Activated naive CD4-positive, alpha-beta T cell treated with anti-CD3 and anti-CD28 coated beads, Interleukin-2, amount 50 U/mL, for 24 hours (primary cell): ENCODE measurements around the gene ROR1.

Source experiments
- H3K27ac Mint-ChIP-seq: one replicate; pipeline ENCODE4 v1.8.0; 2021; ENCODE audit warnings: mild to moderate bottlenecking, mixed read lengths
- H3K27me3 Mint-ChIP-seq: one replicate; pipeline ENCODE4 v1.8.0; 2021; ENCODE audit warnings: mixed read lengths
- H3K36me3 Mint-ChIP-seq: one replicate; pipeline ENCODE4 v1.8.0; 2021; ENCODE audit warnings: mixed read lengths
- H3K4me1 Mint-ChIP-seq: one replicate; pipeline ENCODE4 v1.8.0; 2021; ENCODE audit warnings: mixed read lengths
- H3K4me3 Mint-ChIP-seq: one replicate; pipeline ENCODE4 v1.8.0; 2021; ENCODE audit warnings: mild to moderate bottlenecking, mixed read lengths
- H3K9me3 Mint-ChIP-seq: one replicate; pipeline ENCODE4 v1.8.0; 2021; ENCODE audit warnings: mixed read lengths

Gene ROR1

DNA sequence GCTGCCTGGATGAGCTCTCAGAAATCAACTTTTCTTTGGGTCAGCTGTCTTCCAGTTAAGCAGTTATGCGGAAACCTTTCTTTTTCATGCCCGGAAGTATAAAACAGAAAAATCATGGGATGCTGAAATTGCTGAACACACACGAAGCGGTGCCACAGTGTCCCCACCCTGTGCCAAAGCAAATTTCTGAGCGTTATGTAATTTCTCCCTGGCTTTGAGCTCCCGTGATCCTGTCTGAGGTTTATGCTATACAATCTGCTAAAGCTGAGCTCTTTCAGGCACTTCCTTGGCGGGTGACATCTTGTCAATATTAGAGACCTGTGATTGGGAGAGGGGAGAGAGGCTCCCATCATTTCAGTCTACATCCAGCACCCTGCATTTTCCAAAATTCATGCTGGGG, 201.7 kb downstream of the ROR1 start:
- H3K27me3 Mint-ChIP-seq = peaks cover 6% of the 10 kb centered on the region
- no peaks in the 10 kb centered on the region for H3K4me1 Mint-ChIP-seq
- no peak overlapping the region for H3K4me3 Mint-ChIP-seq
- H3K36me3 Mint-ChIP-seq = no peaks in the 10 kb centered on the region
- no peaks in the 10 kb centered on the region for H3K9me3 Mint-ChIP-seq
- H3K27ac Mint-ChIP-seq = no peak overlapping the region

DNA sequence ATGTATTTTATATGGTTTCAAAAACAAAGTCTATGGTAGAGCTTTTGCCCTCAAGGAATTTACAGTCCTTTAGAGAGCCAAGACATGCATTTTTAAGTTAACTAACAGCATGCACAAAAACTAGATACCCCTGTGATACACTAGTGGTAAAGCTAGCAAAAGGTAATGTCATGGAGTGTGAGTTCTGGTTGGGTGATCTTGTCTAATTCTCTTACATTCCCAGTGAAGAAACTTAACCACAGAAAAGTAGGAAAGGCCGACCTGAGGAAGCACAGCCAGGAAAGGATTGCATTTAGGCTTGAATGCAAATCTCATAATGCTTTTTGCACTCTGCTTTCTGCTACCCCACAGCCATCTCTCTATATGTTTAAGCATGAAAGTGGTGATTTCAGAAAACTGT, 202.2 kb downstream of the ROR1 start:
- Mint-ChIP-seq H3K27me3 (peaks cover 6% of the 10 kb centered on the region), H3K4me3 (no peak overlapping the region), H3K4me1 (no peaks in the 10 kb centered on the region), H3K27ac (no peak overlapping the region), H3K9me3 (no peaks in the 10 kb centered on the region), H3K36me3 (no peaks in the 10 kb centered on the region)

DNA sequence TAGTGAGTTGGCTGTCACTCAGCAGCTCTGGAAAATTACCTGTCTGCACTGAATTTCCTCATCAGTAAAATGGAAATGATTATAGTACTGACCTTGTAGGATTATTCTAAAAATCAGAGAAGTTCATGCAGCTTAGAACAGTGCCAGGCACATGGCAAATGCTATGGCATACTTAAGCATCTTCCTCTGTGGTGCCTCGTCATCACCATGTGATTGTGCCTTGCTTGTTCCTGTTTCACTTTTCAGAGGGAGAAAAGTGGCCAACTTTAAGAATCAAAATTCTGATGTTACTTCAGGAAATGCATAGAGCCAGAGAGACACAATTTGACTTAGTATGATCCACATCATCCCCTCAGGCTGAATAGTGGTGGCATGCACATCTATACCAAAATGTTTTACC, 203.6 kb downstream of the ROR1 start:
- Mint-ChIP-seq H3K27me3 (peaks cover 6% of the 10 kb centered on the region), H3K4me1 (no peaks in the 10 kb centered on the region), H3K27ac (no peak overlapping the region), H3K36me3 (no peaks in the 10 kb centered on the region), H3K4me3 (no peak overlapping the region), H3K9me3 (no peaks in the 10 kb centered on the region)

DNA sequence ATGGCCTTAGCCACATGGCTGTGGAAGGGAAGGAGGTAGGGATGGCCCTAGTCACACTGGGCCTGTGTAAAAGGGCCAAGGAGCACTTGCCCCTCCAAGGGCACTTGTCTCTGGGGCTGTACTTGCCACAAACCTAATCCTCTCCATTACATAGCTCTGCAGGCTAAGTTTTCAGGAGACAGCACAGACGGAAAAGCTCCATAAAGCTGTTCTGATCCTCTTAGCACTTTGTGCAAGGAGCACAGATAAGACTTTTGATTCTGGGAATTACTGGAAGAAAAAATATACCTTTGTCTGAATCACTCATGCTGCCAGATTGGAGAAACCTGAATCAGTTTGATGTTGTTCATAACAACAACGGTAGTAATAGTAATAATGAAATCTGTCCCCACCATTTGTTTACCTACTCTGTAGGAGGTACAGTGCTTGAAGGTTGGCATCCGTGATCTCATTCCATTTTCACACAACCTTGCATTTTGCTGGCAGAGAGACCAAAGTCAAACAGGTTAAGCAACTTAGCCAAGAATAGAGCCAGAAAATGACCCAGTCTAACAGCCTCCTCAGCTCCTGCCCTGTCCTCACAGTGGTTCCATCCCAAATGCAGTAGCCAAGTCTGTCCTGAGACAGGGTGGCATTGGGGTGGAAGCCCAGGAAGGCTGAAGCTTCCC, 207.1 kb downstream of the ROR1 start:
- no peak overlapping the region for H3K27ac Mint-ChIP-seq
- H3K9me3 Mint-ChIP-seq = no peaks in the 10 kb centered on the region
- H3K36me3 Mint-ChIP-seq = no peaks in the 10 kb centered on the region
- H3K4me1 Mint-ChIP-seq = no peaks in the 10 kb centered on the region
- H3K4me3 Mint-ChIP-seq = no peak overlapping the region
- peaks cover 5% of the 10 kb centered on the region for H3K27me3 Mint-ChIP-seq

GRCh38 chr1:63981408-63981773, 207.6 kb downstream of the ROR1 start:
- Mint-ChIP-seq H3K9me3 (no peaks in the 10 kb centered on the region), H3K4me3 (no peak overlapping the region), H3K27ac (no peak overlapping the region)

GRCh38 chr1:63982201-63982600, 208.4 kb downstream of the ROR1 start:
- Mint-ChIP-seq H3K9me3 (no peaks in the 10 kb centered on the region), H3K4me1 (no peaks in the 10 kb centered on the region), H3K27ac (no peak overlapping the region), H3K27me3 (peaks cover 2% of the 10 kb centered on the region), H3K36me3 (no peaks in the 10 kb centered on the region), H3K4me3 (no peak overlapping the region)

More at GRCh38 chr1:63981408-63981773, 207.6 kb downstream of the ROR1 start:
- no peaks in the 10 kb centered on the region for H3K4me1 Mint-ChIP-seq
- H3K27me3 Mint-ChIP-seq = peaks cover 5% of the 10 kb centered on the region
- H3K36me3 Mint-ChIP-seq = no peaks in the 10 kb centered on the region

- H3K36me3 Mint-ChIP-seq = no peaks in the 10 kb centered on the region
- no peaks in the 10 kb centered on the region for H3K4me1 Mint-ChIP-seq
- H3K27me3 Mint-ChIP-seq = peaks cover 1% of the 10 kb centered on the region
- no peaks in the 10 kb centered on the region for H3K9me3 Mint-ChIP-seq
- H3K4me3 Mint-ChIP-seq = no peak overlapping the region
- H3K27ac Mint-ChIP-seq = no peak overlapping the region
These were observed 209.8 kb downstream of the ROR1 start for GRCh38 chr1:63983391-63984256.

- no peaks in the 10 kb centered on the region for H3K4me1 Mint-ChIP-seq
- H3K4me3 Mint-ChIP-seq = no peak overlapping the region
- peaks cover 2% of the 10 kb centered on the region for H3K27me3 Mint-ChIP-seq
- no peak overlapping the region for H3K27ac Mint-ChIP-seq
- no peaks in the 10 kb centered on the region for H3K9me3 Mint-ChIP-seq
- no peaks in the 10 kb centered on the region for H3K36me3 Mint-ChIP-seq
These were observed 210.6 kb downstream of the ROR1 start for GRCh38 chr1:63984257-63984929.

- no peak overlapping the region for H3K4me3 Mint-ChIP-seq
- peaks cover 4% of the 10 kb centered on the region for H3K27me3 Mint-ChIP-seq
- H3K4me1 Mint-ChIP-seq = no peaks in the 10 kb centered on the region
- H3K36me3 Mint-ChIP-seq = no peaks in the 10 kb centered on the region
- H3K9me3 Mint-ChIP-seq = no peaks in the 10 kb centered on the region
- no peak overlapping the region for H3K27ac Mint-ChIP-seq
These were observed 211.1 kb downstream of the ROR1 start for GRCh38 chr1:63984930-63985290.

GRCh38 chr1:63987014-63987627, 213.3 kb downstream of the ROR1 start:
- Mint-ChIP-seq H3K27ac (no peak overlapping the region), H3K27me3 (peaks cover 4% of the 10 kb centered on the region), H3K4me3 (no peak overlapping the region), H3K4me1 (no peaks in the 10 kb centered on the region), H3K36me3 (no peaks in the 10 kb centered on the region), H3K9me3 (no peaks in the 10 kb centered on the region)

GRCh38 chr1:63987628-63988024, 213.8 kb downstream of the ROR1 start:
- no peaks in the 10 kb centered on the region for H3K36me3 Mint-ChIP-seq
- no peak overlapping the region for H3K27ac Mint-ChIP-seq
- H3K4me1 Mint-ChIP-seq = no peaks in the 10 kb centered on the region

GRCh38 chr1:63988941-63989340, 215.1 kb downstream of the ROR1 start:
- no peaks in the 10 kb centered on the region for H3K4me1 Mint-ChIP-seq
- H3K27ac Mint-ChIP-seq = no peak overlapping the region
- H3K27me3 Mint-ChIP-seq = peaks cover 4% of the 10 kb centered on the region
- H3K9me3 Mint-ChIP-seq = no peaks in the 10 kb centered on the region
- no peaks in the 10 kb centered on the region for H3K36me3 Mint-ChIP-seq
- H3K4me3 Mint-ChIP-seq = no peak overlapping the region

More at GRCh38 chr1:63987628-63988024, 213.8 kb downstream of the ROR1 start:
- Mint-ChIP-seq H3K9me3 (no peaks in the 10 kb centered on the region), H3K4me3 (no peak overlapping the region), H3K27me3 (peaks cover 4% of the 10 kb centered on the region)

- Mint-ChIP-seq H3K27ac (no peak overlapping the region), H3K4me3 (no peak overlapping the region), H3K4me1 (no peaks in the 10 kb centered on the region), H3K36me3 (no peaks in the 10 kb centered on the region), H3K9me3 (no peaks in the 10 kb centered on the region), H3K27me3 (peaks cover 6% of the 10 kb centered on the region)
These were observed 217.9 kb downstream of the ROR1 start for GRCh38 chr1:63991685-63992084.

- Mint-ChIP-seq H3K36me3 (no peaks in the 10 kb centered on the region), H3K27me3 (peaks cover 13% of the 10 kb centered on the region), H3K4me1 (no peaks in the 10 kb centered on the region), H3K4me3 (no peak overlapping the region), H3K27ac (no peak overlapping the region), H3K9me3 (no peaks in the 10 kb centered on the region)
These were observed 226.2 kb downstream of the ROR1 start for GRCh38 chr1:64000021-64000420.

DNA sequence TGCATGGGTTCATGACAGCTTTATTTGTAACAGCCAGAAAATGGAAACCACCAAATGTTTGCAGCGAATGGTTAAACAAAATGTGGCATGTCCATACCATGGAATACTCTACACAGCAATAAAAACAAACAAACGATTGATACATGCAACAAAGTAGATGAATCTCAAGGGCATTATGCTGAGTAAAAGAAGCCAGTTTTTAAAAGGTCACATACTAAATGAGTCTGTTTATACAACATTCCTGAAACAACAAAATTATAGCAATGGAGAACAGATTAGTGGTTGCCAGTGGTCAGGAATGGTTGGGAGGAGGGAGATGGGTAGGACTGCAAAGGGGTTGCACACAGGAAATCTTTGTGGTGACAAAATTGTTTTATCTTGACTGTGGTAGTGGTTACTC, 227.2 kb downstream of the ROR1 start:
- no peak overlapping the region for H3K4me3 Mint-ChIP-seq
- H3K27ac Mint-ChIP-seq = no peak overlapping the region
- no peaks in the 10 kb centered on the region for H3K36me3 Mint-ChIP-seq
- peaks cover 11% of the 10 kb centered on the region for H3K27me3 Mint-ChIP-seq
- H3K4me1 Mint-ChIP-seq = no peaks in the 10 kb centered on the region
- H3K9me3 Mint-ChIP-seq = no peaks in the 10 kb centered on the region
